Naive thymus-derived CD4-positive, alpha-beta T cell (primary cell): ENCODE measurements around the gene MAP2K7. TPM values are rescaled to one million over a fixed set of nuclear protein-coding genes. Genes with fewer than 3 reads are reported as not detected.

Experiments used
- ATAC-seq: fragments of 150-1000 bp; cut with Tn5 transposase; 2 replicates; pipeline ENCODE4 v1.10.0; 2021; ENCODE audit warnings: mild to moderate bottlenecking, moderate library complexity
- CTCF ChIA-PET: fragments of 350-600 bp; sonication (Branson Sonifier 250); formaldehyde crosslinking; loops from one replicate; lab custom pipeline; 2021; ENCODE audit warnings: antibody characterized with exemption; lab: Charles Lee
- POLR2A ChIA-PET: fragments of 350-600 bp; sonication (Branson Sonifier 250); formaldehyde crosslinking; loops from one replicate; lab custom pipeline; 2021; ENCODE audit warnings: antibody characterized with exemption, inconsistent platforms; lab: Charles Lee
- DNase-seq, 9 donors: peaks; one replicate each; pipeline versions ENCODE4 v3.0.0 to v3.0.0-alpha.2; 2020 to 2022; ENCODE audit warnings: mixed read lengths in 1 of 9
- H3K27ac ChIP-seq: one replicate; pipeline ENCODE4 v1.7.0; 2013; ENCODE audit warnings: mild to moderate bottlenecking, low read depth, low read length, moderate library complexity
- H3K27me3 ChIP-seq, 2 donors: one replicate each; pipeline ENCODE4 v1.7.0; 2013; ENCODE audit warnings: low read length in 2 of 2, mild to moderate bottlenecking in 2 of 2, moderate library complexity in 2 of 2; ENCODE audit not compliant: control insufficient read depth in 2 of 2, insufficient read depth in 2 of 2
- H3K36me3 ChIP-seq, 3 experiments: 1 replicate in 2 of 3; 2 replicates in 1 of 3; pipeline ENCODE4 v1.7.0; 2013; ENCODE audit warnings: low read length in 3 of 3, mild to moderate bottlenecking in 3 of 3, moderate library complexity in 1 of 3; ENCODE audit not compliant: insufficient read depth in 3 of 3, control insufficient read depth in 2 of 3
- H3K4me1 ChIP-seq, 2 donors: one replicate each; pipeline ENCODE4 v1.7.0; 2013; ENCODE audit warnings: low read length in 2 of 2, mild to moderate bottlenecking in 2 of 2, moderate library complexity in 1 of 2; ENCODE audit not compliant: control insufficient read depth in 2 of 2, insufficient read depth in 2 of 2
- H3K4me3 ChIP-seq: 2 replicates; pipeline ENCODE4 v1.7.0; 2013; ENCODE audit warnings: mild to moderate bottlenecking, low read length
- H3K9me3 ChIP-seq, 3 experiments: 1 replicate in 2 of 3; 2 replicates in 1 of 3; pipeline ENCODE4 v1.7.0; 2013; ENCODE audit warnings: low read length in 3 of 3; ENCODE audit not compliant: control insufficient read depth in 2 of 3
- H3K27ac Mint-ChIP-seq, 9 donors: one replicate each; pipeline ENCODE4 v1.8.0; 2020 to 2022; ENCODE audit warnings: mixed read lengths in 9 of 9, mild to moderate bottlenecking in 8 of 9, moderate library complexity in 5 of 9, inconsistent platforms in 2 of 9
- H3K27me3 Mint-ChIP-seq, 5 donors: one replicate each; pipeline ENCODE4 v1.8.0; 2021 to 2022; ENCODE audit warnings: mixed read lengths in 5 of 5, mild to moderate bottlenecking in 1 of 5
- H3K36me3 Mint-ChIP-seq, 5 donors: one replicate each; pipeline ENCODE4 v1.8.0; 2020 to 2022; ENCODE audit warnings: mixed read lengths in 5 of 5, mild to moderate bottlenecking in 3 of 5, inconsistent platforms in 1 of 5
- H3K4me1 Mint-ChIP-seq, 7 donors: one replicate each; pipeline ENCODE4 v1.8.0; 2020 to 2022; ENCODE audit warnings: mixed read lengths in 7 of 7, mild to moderate bottlenecking in 3 of 7, inconsistent platforms in 1 of 7
- H3K4me3 Mint-ChIP-seq, 10 donors: one replicate each; pipeline ENCODE4 v1.8.0; 2020 to 2022; ENCODE audit warnings: mild to moderate bottlenecking in 10 of 10, mixed read lengths in 10 of 10, moderate library complexity in 6 of 10, inconsistent platforms in 2 of 10
- H3K9me3 Mint-ChIP-seq, 11 donors: one replicate each; pipeline ENCODE4 v1.8.0; 2020 to 2022; ENCODE audit warnings: mixed read lengths in 11 of 11, mild to moderate bottlenecking in 4 of 11, inconsistent platforms in 1 of 11, moderate library complexity in 1 of 11
- intact Hi-C, 2 donors: fragments of 100-400 bp; cut with micrococcal nuclease; formaldehyde crosslinking; loops; one replicate each; pipeline ENCODE4 v1.15.1; 2023
- polyA plus RNA-seq, 2 donors: library from polyadenylated mRNA; unstranded; fragments of 300-500 nt; fragmentation: Illumina TruSeq; gene quantifications; one replicate each; pipeline ENCODE4 v1.2.3, GENCODE V29; 2021
- total RNA-seq, 6 experiments: library from RNA in 5 of 6; stranded (reverse) in 5 of 6; gene quantifications; 1 replicate in 5 of 6; 2 replicates in 1 of 6; pipeline ENCODE4 v1.2.3 and lab custom pipeline; 2021 to 2026

The MAP2K7 gene
- total and polyA plus RNA-seq, 7 experiments from 2014 or later, result 1.8 to 109 (median 64.4) TPM

- Histone ChIP-seq H3K27ac (no peak overlapping the region), H3K27me3 (no peaks in the 10 kb centered on the region), H3K4me1 (peaks cover 0 to 16% of the 10 kb centered on the region in 2 donors), H3K4me3 (peak overlapping the region; percentile 50), H3K36me3 (no peaks in the 10 kb centered on the region), H3K9me3 (no peaks in the 10 kb centered on the region)
- peaks cover 0 to 47% (median 0%) of the 10 kb centered on the region in 5 donors for H3K27me3 Mint-ChIP-seq
- peak overlapping the region; percentile 23 to 83 (median 64) for H3K4me3 Mint-ChIP-seq
- intact Hi-C loops, result loop anchor here in 1 of 2 donors (1.0 kb wide), 3 partner anchors 8 to 58 kb away; partner anchors contain the start of gene SNAPC2
- ChIA-PET POLR2A (interaction anchor here (0.7 to 2.1 kb wide), 3 partner anchors 10 to 58 kb away, joined by 3 to 10 read pairs (median 4); partner anchors contain the start of genes MAP2K7 and SNAPC2), CTCF (no interaction called here)
- H3K9me3 Mint-ChIP-seq, result peaks cover 0 to 1% (median 0%) of the 10 kb centered on the region in 11 donors
- H3K27ac Mint-ChIP-seq, result no peak overlapping the region
- no peaks in the 10 kb centered on the region for H3K36me3 Mint-ChIP-seq
- peak; percentile 84 for ATAC-seq
- peaks cover 7 to 23% (median 10%) of the 10 kb centered on the region in 7 donors for H3K4me1 Mint-ChIP-seq
- DNase-seq, result peak; percentile 49 to 78 (median 69)
Observed at GRCh38 chr19:7862413-7862951, 41.2 kb upstream of the MAP2K7 start.

- no peak overlapping the region for H3K4me3 ChIP-seq
- no peaks in the 10 kb centered on the region for H3K36me3 Mint-ChIP-seq
- ChIA-PET POLR2A (interaction anchor here (0.6 to 2.1 kb wide), 4 partner anchors 10 to 176 kb away, joined by 3 to 10 read pairs (median 6); partner anchors contain the start of gene SNAPC2), CTCF (interaction anchor here (1.7 kb wide), 1 partner anchor 81 kb away, joined by 6 read pairs; no protein-coding TSS in a partner anchor)
- H3K9me3 ChIP-seq, result no peaks in the 10 kb centered on the region
- intact Hi-C loops, result no loop called here
- no peaks in the 10 kb centered on the region for H3K27me3 ChIP-seq
- peaks cover 0 to 1% (median 0%) of the 10 kb centered on the region in 11 donors for H3K9me3 Mint-ChIP-seq
- H3K4me1 ChIP-seq, result peaks cover 1 to 16% of the 10 kb centered on the region in 2 donors
- DNase-seq (no peak), ATAC-seq (no peak)
- H3K4me3 Mint-ChIP-seq, result peak overlapping the region in 4 of 10 donors; percentile 41 to 74 (median 49)
- peaks cover 0 to 53% (median 0%) of the 10 kb centered on the region in 5 donors for H3K27me3 Mint-ChIP-seq
- H3K27ac Mint-ChIP-seq, result no peak overlapping the region
- H3K36me3 ChIP-seq, result no peaks in the 10 kb centered on the region
- H3K4me1 Mint-ChIP-seq, result peaks cover 9 to 26% (median 12%) of the 10 kb centered on the region in 7 donors
- H3K27ac ChIP-seq, result no peak overlapping the region
Observed at GRCh38 chr19:7863157-7863970, 40.3 kb upstream of the MAP2K7 start.

- ATAC-seq (no peak), DNase-seq (no peak)
- ChIA-PET POLR2A (interaction anchor here (0.6 to 1.6 kb wide), 2 partner anchors 56 to 177 kb away, joined by 4 to 7 read pairs; partner anchors contain the start of gene SNAPC2), CTCF (interaction anchor here (1.7 kb wide), 1 partner anchor 80 kb away, joined by 6 read pairs; no protein-coding TSS in a partner anchor)
- Histone ChIP-seq H3K4me3 (no peak overlapping the region), H3K27ac (no peak overlapping the region), H3K9me3 (no peaks in the 10 kb centered on the region), H3K36me3 (no peaks in the 10 kb centered on the region), H3K27me3 (no peaks in the 10 kb centered on the region), H3K4me1 (peaks cover 7 to 16% of the 10 kb centered on the region in 2 donors)
- peaks cover 0 to 58% (median 0%) of the 10 kb centered on the region in 5 donors for H3K27me3 Mint-ChIP-seq
- peak overlapping the region in 4 of 10 donors; percentile 24 to 74 (median 40) for H3K4me3 Mint-ChIP-seq
- H3K27ac Mint-ChIP-seq, result no peak overlapping the region
- peaks cover 9 to 32% (median 16%) of the 10 kb centered on the region in 7 donors for H3K4me1 Mint-ChIP-seq
- intact Hi-C loops, result no loop called here
- peaks cover 0 to 1% (median 0%) of the 10 kb centered on the region in 11 donors for H3K9me3 Mint-ChIP-seq
- H3K36me3 Mint-ChIP-seq, result no peaks in the 10 kb centered on the region
Observed at GRCh38 chr19:7863971-7864689, 39.5 kb upstream of the MAP2K7 start.

- H3K4me1 ChIP-seq, result peaks cover 7 to 16% of the 10 kb centered on the region in 2 donors
- DNase-seq, result no peak
- peak overlapping the region in 3 of 10 donors; percentile 10 to 43 (median 24) for H3K4me3 Mint-ChIP-seq
- peaks cover 9 to 32% (median 16%) of the 10 kb centered on the region in 7 donors for H3K4me1 Mint-ChIP-seq
- H3K27ac Mint-ChIP-seq, result peak overlapping the region in 1 of 9 donors; percentile 85
- CTCF ChIA-PET, result interaction anchor here (1.7 kb wide), 1 partner anchor 80 kb away, joined by 6 read pairs; no protein-coding TSS in a partner anchor
- H3K27ac ChIP-seq, result no peak overlapping the region
- no peaks in the 10 kb centered on the region for H3K36me3 ChIP-seq
- peaks cover 0 to 1% (median 0%) of the 10 kb centered on the region in 11 donors for H3K9me3 Mint-ChIP-seq
- H3K27me3 ChIP-seq, result no peaks in the 10 kb centered on the region
- intact Hi-C loops, result loop anchor here in 1 of 2 donors (5.0 kb wide), 1 partner anchor 138 kb away; no protein-coding TSS in a partner anchor
- peaks cover 0 to 58% (median 0%) of the 10 kb centered on the region in 5 donors for H3K27me3 Mint-ChIP-seq
- no peak for ATAC-seq
- no peak overlapping the region for H3K4me3 ChIP-seq
- no peaks in the 10 kb centered on the region for H3K36me3 Mint-ChIP-seq
- no peaks in the 10 kb centered on the region for H3K9me3 ChIP-seq
- POLR2A ChIA-PET, result interaction anchor here (1.6 kb wide), 1 partner anchor 56 kb away, joined by 7 read pairs; the partner anchor contains the start of gene SNAPC2
Observed at GRCh38 chr19:7864690-7865074, 39.0 kb upstream of the MAP2K7 start.

GRCh38 chr19:7865262-7865911 lies 38.3 kb upstream of the MAP2K7 start:
- H3K27ac Mint-ChIP-seq, result peak overlapping the region in 5 of 9 donors; percentile 17 to 85 (median 69)
- peaks cover 0 to 1% (median 0%) of the 10 kb centered on the region in 11 donors for H3K9me3 Mint-ChIP-seq
- Histone ChIP-seq H3K27me3 (no peaks in the 10 kb centered on the region), H3K27ac (no peak overlapping the region), H3K9me3 (no peaks in the 10 kb centered on the region), H3K4me3 (no peak overlapping the region), H3K4me1 (peaks cover 7 to 16% of the 10 kb centered on the region in 2 donors), H3K36me3 (no peaks in the 10 kb centered on the region)
- intact Hi-C loops, result loop anchor here in 1 of 2 donors (5.0 kb wide), 1 partner anchor 137 kb away; no protein-coding TSS in a partner anchor
- H3K27me3 Mint-ChIP-seq, result peaks cover 0 to 58% (median 0%) of the 10 kb centered on the region in 5 donors
- H3K4me3 Mint-ChIP-seq, result peak overlapping the region in 9 of 10 donors; percentile 1 to 72 (median 47)
- CTCF ChIA-PET, result interaction anchor here (0.7 kb wide), 1 partner anchor 51 kb away, joined by 3 read pairs; no protein-coding TSS in a partner anchor
- peaks cover 9 to 32% (median 19%) of the 10 kb centered on the region in 7 donors for H3K4me1 Mint-ChIP-seq
- DNase-seq (peak in 1 of 9 donors; percentile 53), ATAC-seq (no peak)
- H3K36me3 Mint-ChIP-seq, result no peaks in the 10 kb centered on the region
- POLR2A ChIA-PET, result no interaction called here
